Amygdala (tissue), 56 donors: ENCODE measurements around the gene CHEK2.
"Not testable (repeated sequence)": the region's sequence is repeated elsewhere in the genome, so short reads cannot be mapped to it uniquely, and the experiment has no call there.

Source experiments
- DNase-seq, 56 donors: peaks; one replicate each; lab custom pipeline; 2025; lab: John Stamatoyannopoulos, UW

Gene CHEK2

GRCh38 chr22:28702891-28703290, 38.7 kb downstream of the CHEK2 start:
- DNase-seq: no peak

DNA sequence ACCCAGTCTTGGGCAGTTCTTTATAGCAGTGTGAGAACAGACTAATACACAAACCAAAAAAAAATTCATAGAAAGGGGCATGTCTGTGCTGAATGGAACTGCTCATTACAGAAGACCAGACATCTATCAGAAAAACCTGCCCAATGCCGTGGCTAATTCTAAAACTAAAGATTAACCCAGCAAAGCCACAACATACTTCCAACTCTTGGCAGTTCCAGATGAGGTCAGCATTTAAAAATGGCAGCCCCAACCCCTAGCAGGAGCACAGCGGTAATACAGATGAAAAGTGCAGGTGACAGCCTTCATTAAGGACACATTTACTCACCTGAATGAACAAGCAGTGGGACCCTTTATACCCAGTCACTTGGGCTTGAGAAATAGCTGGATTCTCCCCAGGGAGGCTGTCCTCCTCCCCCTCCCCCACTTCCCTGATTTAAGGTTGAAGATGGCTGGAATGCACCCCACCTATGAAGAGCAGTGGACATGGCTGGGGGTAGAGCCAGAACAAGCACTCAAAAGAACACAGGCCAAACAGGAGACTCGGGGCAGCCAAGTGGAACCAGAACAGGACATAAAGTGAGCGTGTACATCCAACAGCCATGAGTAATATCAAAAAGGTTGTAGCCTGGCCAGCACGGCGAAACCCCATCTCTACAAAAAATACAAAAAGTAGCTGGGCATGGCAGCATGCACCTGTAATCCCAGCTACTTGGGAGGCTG, 48.4 kb downstream of the CHEK2 start:
- DNase-seq: not testable (repeated sequence)

DNA sequence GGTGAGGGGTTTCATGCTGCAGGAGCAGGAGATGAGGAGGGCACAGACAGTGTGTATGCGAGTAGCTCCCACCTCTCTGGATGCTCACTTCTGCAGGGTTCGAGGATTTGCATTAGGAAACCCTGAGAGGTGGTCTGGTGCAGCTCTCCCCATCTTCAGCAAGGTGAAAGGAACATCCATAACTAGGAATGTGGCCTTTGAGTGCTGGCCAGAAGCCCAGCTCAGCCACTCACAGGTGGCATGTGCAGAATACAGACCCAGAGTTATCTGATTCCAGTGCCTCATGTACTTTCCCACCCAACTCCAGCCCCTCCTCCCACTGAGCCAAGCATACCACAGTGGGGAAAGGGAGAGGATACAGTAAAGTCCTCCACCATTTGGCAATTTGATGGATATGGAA, 51.8 kb downstream of the CHEK2 start:
- DNase-seq: not testable (repeated sequence)

DNA sequence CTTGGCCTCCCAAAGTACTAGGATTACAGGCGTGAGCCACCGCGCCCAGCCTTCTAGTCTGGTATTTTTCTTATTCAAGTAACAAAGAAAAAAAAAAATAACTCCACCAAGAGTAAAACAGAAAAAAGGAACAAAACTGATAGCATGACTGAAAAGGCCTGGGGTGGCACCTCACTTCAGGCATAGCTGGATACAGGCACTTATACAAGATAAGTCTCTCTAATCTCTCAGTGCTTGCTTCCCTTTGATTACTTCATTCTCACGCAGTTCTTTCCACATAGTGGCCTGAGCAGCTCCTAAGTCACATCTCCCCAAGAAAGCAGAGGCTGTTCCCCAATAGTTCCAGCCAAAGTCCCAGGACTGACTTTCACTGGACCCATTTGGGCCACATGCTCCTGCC, 58.7 kb downstream of the CHEK2 start:
- not testable (repeated sequence) for DNase-seq

- DNase-seq: not testable (repeated sequence)
Measured at GRCh38 chr22:28680813-28681490, 60.7 kb downstream of the CHEK2 start.

GRCh38 chr22:28679611-28680287, 61.9 kb downstream of the CHEK2 start, which contains the start of gene TTC28:
Gene TTC28 (minus strand): TSS chr22:28679840. CDS start chr22:28679723, 117 bp downstream.
- DNase-seq: peak in 49 of 56 donors; percentile 3 to 84 (median 52)

GRCh38 chr22:28678778-28679610, 62.6 kb downstream of the CHEK2 start:
- DNase-seq: peak in 18 of 56 donors; percentile 5 to 47 (median 26)

DNA sequence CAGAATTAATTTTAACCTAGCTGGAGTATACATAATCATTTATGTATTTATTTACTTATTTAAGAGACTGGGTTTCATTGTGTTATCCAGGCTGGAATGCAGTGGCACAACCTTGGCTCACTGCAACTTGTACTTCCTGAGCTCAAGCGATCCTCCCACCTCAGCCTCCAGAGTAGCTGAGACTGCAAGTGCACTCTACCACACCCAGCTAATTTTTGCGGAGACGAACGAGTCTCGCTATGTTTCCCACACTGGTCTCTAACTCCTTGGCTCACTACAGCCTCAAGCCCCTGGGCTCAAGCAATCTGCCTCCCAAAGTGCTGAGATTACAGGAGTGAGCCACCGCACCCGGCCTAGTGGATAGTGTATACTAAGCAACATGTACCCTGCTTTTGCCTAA, 63.5 kb downstream of the CHEK2 start:
- not testable (repeated sequence) for DNase-seq

DNA sequence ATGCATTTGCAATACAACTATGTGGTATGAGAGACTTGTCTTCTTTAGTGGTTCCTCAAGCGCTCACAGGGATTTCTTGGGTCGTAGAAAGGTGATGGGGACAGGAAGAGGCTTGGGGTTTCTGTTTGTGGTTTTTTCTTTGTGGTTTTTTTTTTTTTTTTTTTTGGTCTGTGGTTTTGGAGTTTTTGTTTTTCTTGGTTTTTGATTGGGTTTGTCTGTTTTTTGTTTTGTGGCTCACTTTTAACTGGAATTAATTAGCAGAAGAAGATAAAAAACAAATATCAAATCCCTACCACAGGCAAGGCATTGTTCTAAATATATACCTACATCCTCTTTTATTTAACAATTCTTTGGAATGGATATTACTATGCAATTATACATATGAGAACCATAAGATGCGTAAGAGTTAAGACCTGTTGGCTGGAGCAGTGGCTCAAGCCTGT, 67.5 kb downstream of the CHEK2 start:
- DNase-seq: no peak

DNA sequence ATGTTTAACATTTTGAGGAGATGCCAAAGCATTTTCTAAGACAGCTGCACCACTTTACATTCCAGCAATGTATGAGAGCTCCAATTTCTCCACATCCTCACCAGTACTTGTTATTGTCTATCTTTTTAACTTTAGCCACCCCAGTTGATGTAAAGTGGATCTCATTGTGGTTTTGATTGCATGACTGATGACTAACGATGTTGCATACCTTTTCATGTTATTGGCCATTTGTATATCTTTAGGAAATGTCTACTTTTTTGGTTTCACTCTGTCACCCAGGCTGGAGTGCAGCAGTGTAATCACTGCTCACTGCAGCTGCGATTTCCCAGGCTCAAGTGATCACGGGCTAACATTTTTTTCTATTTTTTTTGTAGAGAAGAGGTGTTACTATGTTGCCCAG, 70.9 kb downstream of the CHEK2 start:
- no peak for DNase-seq

GRCh38 chr22:28670161-28670560, 71.5 kb downstream of the CHEK2 start:
- DNase-seq: no peak

- no peak for DNase-seq
Measured at GRCh38 chr22:28669387-28669786, 72.2 kb downstream of the CHEK2 start.

GRCh38 chr22:28663569-28663942, 78.1 kb downstream of the CHEK2 start:
- DNase-seq: not testable (repeated sequence)

DNA sequence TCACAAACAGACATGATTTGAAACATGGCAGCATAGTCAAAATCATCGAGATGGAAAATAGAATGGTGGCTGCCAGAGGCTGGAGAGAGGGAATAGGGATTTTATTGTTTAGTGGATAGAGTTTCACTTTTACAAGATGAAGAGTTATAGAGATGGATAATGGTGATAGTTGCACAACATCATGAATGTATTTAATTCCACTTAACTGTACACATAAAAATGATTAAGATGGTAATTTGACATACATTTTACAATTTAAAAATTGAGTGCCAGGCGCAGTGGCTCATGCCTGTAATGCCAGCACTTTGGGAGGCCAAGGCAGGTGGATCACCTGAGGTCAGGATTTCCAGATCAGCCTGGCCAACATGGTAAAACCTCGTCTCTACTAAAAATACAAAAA, 83.2 kb downstream of the CHEK2 start:
- DNase-seq: no peak

DNA sequence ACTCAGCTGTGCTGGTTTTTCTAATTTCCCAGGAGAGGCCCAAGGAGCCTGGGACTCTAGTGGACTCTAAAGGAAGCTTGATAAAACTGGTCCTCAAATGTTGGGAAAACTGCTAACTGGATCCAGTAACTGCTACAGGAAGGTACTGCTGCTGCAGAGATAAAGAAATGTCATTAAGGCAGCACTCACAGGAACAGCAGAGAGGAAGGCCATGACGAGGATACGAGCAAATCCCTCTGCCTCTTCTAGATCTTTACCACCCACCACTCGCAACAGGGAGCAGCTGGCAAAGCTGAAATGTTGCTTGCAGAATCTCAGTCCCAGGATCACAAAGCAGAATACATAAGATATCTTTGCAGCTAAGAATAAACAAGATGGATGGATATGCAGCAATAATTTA, 85.4 kb downstream of the CHEK2 start:
- peak in 1 of 56 donors; percentile 0 for DNase-seq

GRCh38 chr22:28650463-28650862, 91.2 kb downstream of the CHEK2 start:
- DNase-seq: no peak

DNA sequence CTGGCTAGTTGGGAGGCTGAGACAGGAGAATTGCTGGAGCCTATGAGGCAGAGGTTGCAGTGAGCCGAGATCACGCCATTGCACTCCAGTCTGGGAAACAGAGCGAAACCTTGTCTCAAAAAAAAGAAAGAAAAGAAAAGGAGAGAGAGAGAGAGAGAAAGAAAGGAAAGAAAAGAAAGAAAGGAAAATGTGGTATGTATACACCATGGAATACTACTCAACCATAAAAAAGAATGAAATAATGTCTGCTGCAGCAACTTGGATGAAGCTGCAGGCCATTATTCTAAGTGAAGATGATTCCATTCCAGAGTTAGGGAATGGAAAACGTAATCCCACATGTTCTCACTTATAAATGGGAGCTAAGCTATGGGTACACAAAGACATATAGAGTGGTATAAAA, 92.8 kb downstream of the CHEK2 start:
- no peak for DNase-seq

GRCh38 chr22:28647216-28647615, 94.4 kb downstream of the CHEK2 start:
- no peak for DNase-seq

GRCh38 chr22:28639321-28639720, 102.3 kb downstream of the CHEK2 start:
- no peak for DNase-seq
